IMR-90 (cell line): Measurements from ENCODE around the gene TEX36.

ENCODE experiments used
- BHLHE40 ChIP-seq: fragments of 150-350 bp; IDR thresholded peaks from 2 replicates; pipeline ENCODE4 v1.6.1; 2016; ENCODE audit warnings: mild to moderate bottlenecking, low read depth, low read length
- CEBPB ChIP-seq: IDR thresholded peaks from 2 replicates; pipeline ENCODE4 v1.6.1; 2012; ENCODE audit warnings: low read depth, low read length, improper control_type of control experiment
- FOS ChIP-seq: fragments of 150-350 bp; IDR thresholded peaks from 2 replicates; pipeline ENCODE4 v1.6.1; 2016; ENCODE audit warnings: low read depth, low read length
- MXI1 ChIP-seq: IDR thresholded peaks from 2 replicates; pipeline ENCODE4 v1.6.1; 2012; ENCODE audit warnings: low read depth, mild to moderate bottlenecking, low read length, moderate library complexity, borderline replicate concordance
- NFE2L2 ChIP-seq: fragments of 150-350 bp; IDR thresholded peaks from 2 replicates; pipeline ENCODE4 v1.6.1; 2016; ENCODE audit warnings: low read depth, mild to moderate bottlenecking, low read length
- POLR2A ChIP-seq: IDR thresholded peaks from 2 replicates; pipeline ENCODE4 v1.6.1; 2012; ENCODE audit warnings: mild to moderate bottlenecking, low read depth, low read length
- RAD21 ChIP-seq: IDR thresholded peaks from 2 replicates; pipeline ENCODE4 v1.6.1; 2012; ENCODE audit warnings: low read length, improper control_type of control experiment
- RCOR1 ChIP-seq: IDR thresholded peaks from 2 replicates; pipeline ENCODE4 v1.6.1; 2012; ENCODE audit warnings: mild to moderate bottlenecking, low read length, improper control_type of control experiment; ENCODE audit not compliant: insufficient replicate concordance
- RFX5 ChIP-seq: IDR thresholded peaks from 2 replicates; pipeline ENCODE4 v1.8.0; 2012; ENCODE audit warnings: low read depth, mild to moderate bottlenecking, low read length, moderate library complexity
- SMC3 ChIP-seq: fragments of 150-350 bp; IDR thresholded peaks from 2 replicates; pipeline ENCODE4 v1.6.1; 2016; ENCODE audit warnings: low read depth, mild to moderate bottlenecking, antibody characterized with exemption, low read length, moderate library complexity
- TF ChIP-seq, protein P1 (sequence below): conservative IDR thresholded peaks from 2 replicates; pipeline ENCODE4 v1.5.1; 2012; ENCODE audit warnings: mild to moderate bottlenecking, low read depth, low read length, improper control_type of control experiment
- TF ChIP-seq, protein P2 (sequence below): fragments of 150-350 bp; IDR thresholded peaks from 2 replicates; pipeline ENCODE4 v1.6.1; 2017; ENCODE audit warnings: mild to moderate bottlenecking, antibody characterized with exemption, low read length, low read depth
- TF ChIP-seq, protein P3 (sequence below): fragments of 150-350 bp; IDR thresholded peaks from 2 replicates; pipeline ENCODE4 v1.6.1; 2016; ENCODE audit warnings: low read depth, mild to moderate bottlenecking, low read length, moderate library complexity, borderline replicate concordance

DNA sequence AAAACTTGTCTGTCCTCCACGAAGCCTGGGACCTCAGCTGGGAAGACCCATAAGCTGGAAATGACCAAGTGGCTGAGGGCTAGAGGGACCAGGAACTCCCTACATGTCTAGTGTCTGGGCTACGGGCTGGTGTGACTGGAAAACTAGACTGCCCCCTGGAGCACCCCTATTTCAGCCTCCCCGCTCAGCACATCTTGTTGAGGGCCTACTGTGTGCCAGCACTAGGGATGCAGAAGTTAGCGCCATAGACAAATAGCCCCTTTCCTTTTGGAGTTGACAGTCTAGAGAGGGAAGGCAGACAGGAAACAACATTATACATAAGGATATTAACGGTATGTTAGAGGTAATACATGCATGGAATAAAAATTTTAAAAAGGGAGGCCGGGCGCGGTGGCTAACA, 74.5 kb downstream of the TEX36 start:
- TF ChIP-seq MXI1 (no peak), POLR2A (no peak), NFE2L2 (no peak), RAD21 (no peak), RCOR1 (no peak), RFX5 (no peak), CEBPB (no peak), SMC3 (no peak), BHLHE40 (no peak), FOS (no peak)
- TF ChIP-seq, protein P1, sequence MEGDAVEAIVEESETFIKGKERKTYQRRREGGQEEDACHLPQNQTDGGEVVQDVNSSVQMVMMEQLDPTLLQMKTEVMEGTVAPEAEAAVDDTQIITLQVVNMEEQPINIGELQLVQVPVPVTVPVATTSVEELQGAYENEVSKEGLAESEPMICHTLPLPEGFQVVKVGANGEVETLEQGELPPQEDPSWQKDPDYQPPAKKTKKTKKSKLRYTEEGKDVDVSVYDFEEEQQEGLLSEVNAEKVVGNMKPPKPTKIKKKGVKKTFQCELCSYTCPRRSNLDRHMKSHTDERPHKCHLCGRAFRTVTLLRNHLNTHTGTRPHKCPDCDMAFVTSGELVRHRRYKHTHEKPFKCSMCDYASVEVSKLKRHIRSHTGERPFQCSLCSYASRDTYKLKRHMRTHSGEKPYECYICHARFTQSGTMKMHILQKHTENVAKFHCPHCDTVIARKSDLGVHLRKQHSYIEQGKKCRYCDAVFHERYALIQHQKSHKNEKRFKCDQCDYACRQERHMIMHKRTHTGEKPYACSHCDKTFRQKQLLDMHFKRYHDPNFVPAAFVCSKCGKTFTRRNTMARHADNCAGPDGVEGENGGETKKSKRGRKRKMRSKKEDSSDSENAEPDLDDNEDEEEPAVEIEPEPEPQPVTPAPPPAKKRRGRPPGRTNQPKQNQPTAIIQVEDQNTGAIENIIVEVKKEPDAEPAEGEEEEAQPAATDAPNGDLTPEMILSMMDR: no peak
- TF ChIP-seq, protein P2, sequence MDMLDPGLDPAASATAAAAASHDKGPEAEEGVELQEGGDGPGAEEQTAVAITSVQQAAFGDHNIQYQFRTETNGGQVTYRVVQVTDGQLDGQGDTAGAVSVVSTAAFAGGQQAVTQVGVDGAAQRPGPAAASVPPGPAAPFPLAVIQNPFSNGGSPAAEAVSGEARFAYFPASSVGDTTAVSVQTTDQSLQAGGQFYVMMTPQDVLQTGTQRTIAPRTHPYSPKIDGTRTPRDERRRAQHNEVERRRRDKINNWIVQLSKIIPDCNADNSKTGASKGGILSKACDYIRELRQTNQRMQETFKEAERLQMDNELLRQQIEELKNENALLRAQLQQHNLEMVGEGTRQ: no peak
- TF ChIP-seq, protein P3, sequence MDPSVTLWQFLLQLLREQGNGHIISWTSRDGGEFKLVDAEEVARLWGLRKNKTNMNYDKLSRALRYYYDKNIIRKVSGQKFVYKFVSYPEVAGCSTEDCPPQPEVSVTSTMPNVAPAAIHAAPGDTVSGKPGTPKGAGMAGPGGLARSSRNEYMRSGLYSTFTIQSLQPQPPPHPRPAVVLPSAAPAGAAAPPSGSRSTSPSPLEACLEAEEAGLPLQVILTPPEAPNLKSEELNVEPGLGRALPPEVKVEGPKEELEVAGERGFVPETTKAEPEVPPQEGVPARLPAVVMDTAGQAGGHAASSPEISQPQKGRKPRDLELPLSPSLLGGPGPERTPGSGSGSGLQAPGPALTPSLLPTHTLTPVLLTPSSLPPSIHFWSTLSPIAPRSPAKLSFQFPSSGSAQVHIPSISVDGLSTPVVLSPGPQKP: no peak
